GM19023 (cell line): Measurements from ENCODE around the gene ADCY9.

Experiments
- ATAC-seq: cut with Tn5 transposase; IDR thresholded peaks from one replicate; pipeline ENCODE4 v1.9.1; 2021; ENCODE audit warnings: mild to moderate bottlenecking, moderate library complexity; ENCODE audit not compliant: unreplicated experiment

The ADCY9 gene

DNA sequence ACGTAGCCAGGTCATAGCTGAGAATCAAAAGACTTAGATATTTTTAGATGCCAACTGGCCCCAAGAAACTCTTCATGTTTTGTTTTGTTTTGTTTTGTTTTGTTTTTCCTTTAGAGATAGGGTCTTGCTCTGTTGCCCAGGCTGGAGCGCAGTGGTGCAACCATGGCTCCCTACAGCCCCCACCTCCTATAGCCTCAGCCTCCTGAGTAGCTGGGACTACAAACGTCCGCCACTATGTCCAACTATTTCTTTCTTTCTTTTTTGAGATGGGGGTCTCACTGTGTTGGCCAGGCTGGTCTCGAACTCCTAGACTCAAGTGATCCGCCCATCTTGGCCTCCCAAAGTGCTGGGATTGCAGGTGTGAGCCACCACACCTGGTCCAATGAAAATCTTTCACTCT is 107.1 kb downstream of the ADCY9 start:
- ATAC-seq = no peak

DNA sequence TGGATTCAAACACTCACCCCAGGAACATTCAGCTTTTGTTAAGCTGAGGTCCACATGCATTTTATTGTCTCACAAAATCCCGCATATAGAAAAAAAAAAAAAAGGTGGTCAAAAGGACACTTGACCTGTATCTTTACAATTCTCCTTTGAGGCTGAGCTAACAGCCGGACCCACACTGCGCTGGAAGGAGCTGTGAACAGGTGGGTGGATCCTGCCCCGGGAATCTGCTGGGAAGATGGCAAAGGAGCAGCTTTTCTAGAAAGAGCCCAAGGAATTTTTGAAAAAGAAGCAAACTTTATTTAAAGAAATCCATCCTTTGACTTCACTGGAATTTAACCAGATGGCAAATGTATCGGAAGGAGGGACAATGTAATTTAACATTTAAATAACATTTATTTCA is 108.1 kb downstream of the ADCY9 start:
- ATAC-seq = no peak

- ATAC-seq = no peak
These were observed 109.7 kb downstream of the ADCY9 start for GRCh38 chr16:4006397-4006999.

- ATAC-seq = no peak
These were observed 110.5 kb downstream of the ADCY9 start for GRCh38 chr16:4005731-4006130.

DNA sequence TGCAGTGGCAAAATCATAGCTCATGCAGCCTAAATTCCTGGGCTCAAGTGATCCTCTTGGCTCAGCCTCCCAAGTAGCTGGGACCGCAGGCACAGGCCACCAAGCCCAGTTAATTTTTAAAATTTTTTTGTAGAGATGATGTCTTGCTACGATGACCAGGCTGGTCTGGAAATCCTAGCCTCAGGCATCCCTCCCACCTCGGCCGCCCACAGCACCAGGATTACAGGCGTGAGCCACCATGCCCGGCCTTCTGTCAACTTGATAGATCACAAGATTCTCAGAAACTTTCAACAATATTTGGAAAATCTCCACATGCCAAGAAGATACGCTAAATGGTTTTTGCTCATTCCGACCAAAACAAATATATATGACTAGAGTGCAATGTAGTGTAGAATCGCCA is 111.0 kb downstream of the ADCY9 start:
- ATAC-seq = no peak

- ATAC-seq = no peak
These were observed 112.0 kb downstream of the ADCY9 start for GRCh38 chr16:4004206-4004605.

GRCh38 chr16:4003576-4003975 is 112.7 kb downstream of the ADCY9 start:
- ATAC-seq = no peak

DNA sequence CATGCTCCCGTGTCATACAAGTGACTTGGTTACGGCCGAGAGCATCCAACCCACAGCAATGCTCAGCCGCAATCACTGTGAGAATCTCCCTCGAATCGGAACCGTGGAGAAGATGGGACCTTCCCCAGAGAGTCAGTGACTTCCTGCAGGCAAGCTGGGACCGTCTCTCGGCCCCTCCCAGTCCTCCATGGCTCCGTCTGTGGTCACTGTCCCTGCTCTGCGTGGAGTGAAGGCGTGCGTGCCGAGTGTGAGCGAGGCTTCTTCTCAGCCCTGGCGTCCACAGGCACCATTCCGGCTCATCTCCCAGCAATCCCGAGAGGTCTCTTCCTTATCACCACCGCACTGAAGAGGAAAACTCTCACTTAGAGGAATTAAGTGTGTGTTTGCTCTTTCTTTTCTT is 113.1 kb downstream of the ADCY9 start:
- ATAC-seq = no peak

DNA sequence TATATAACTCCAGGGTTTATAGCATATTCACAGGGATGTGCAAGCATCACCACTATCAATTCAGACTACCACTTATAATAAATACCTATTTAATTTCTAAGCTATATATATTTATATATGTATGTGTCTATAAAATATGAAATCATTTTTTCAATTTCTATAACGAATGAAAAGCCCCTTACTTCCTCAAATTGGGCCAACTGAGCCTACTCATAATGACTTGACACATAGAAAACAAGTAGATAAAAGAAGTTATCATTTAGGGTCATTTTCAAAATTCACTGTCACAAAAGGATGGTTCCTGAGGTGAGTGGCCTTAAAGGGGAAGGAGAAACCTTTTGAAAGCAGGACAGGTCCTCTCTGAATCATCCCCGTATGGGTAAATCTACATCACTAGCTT is 114.1 kb downstream of the ADCY9 start:
- ATAC-seq = no peak

GRCh38 chr16:3999479-4000325 is 116.5 kb downstream of the ADCY9 start:
- ATAC-seq = no peak

- ATAC-seq = no peak
These were observed 117.3 kb downstream of the ADCY9 start for GRCh38 chr16:3998793-3999478.

DNA sequence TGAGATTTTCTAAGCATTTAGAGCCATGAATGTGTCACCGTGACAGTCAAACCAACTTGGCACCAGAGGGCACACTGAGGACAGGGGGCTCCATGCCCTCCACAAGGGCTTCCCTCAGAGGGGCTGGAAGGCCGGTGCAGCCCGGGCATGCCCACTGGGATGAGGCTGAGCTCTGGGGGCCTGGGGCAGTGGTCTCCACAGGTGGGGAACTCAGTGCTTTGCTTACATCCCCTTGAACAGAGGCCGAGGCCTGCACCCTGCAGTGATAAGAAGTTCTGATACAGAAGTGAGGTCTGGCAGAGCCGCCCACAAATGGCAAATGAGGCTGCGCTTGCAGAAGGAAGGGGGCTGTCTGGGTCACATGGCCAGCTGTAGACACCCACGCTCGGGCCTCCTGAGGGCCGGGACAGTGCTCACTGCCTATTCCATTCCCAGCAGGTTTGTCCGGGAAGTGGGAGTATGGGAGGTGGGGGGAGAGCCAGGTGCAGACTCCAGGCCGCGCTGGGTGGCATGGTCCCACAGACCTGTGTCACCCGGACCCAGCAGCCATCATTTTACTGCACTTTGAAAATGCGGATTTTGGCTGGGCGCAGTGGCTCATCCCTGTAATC is 118.9 kb downstream of the ADCY9 start:
- no peak for ATAC-seq

- no peak for ATAC-seq
These were observed 121.2 kb downstream of the ADCY9 start for GRCh38 chr16:3995001-3995400.

GRCh38 chr16:3993052-3993785 is 123.0 kb downstream of the ADCY9 start:
- ATAC-seq = no peak

- ATAC-seq = no peak
These were observed 123.8 kb downstream of the ADCY9 start for GRCh38 chr16:3992297-3993051.

- no peak for ATAC-seq
These were observed 127.4 kb downstream of the ADCY9 start for GRCh38 chr16:3988824-3989223.

- no peak for ATAC-seq
These were observed 128.2 kb downstream of the ADCY9 start for GRCh38 chr16:3988011-3988410.

GRCh38 chr16:3987231-3987630 is 129.0 kb downstream of the ADCY9 start:
- ATAC-seq = no peak

- no peak for ATAC-seq
These were observed 130.1 kb downstream of the ADCY9 start for GRCh38 chr16:3986235-3986544.
